Choroid plexus epithelial cell (primary cell): ENCODE measurements around the gene CCDC136.

Experiments
- DNase-seq: peaks from one replicate; pipeline ENCODE4 v3.0.0-alpha.2; 2010; ENCODE audit warnings: low read depth
- H3K4me3 ChIP-seq: 2 replicates; pipeline ENCODE4 v1.5.1; 2011; ENCODE audit warnings: low read depth, mild to moderate bottlenecking, control low read depth, low read length, moderate library complexity
- TF ChIP-seq, protein P1 (sequence below): conservative IDR thresholded peaks from 2 replicates; pipeline ENCODE4 v1.5.1; 2011; ENCODE audit warnings: low read depth, mild to moderate bottlenecking, control low read depth, inconsistent platforms, low read length, moderate library complexity

The CCDC136 gene

DNA sequence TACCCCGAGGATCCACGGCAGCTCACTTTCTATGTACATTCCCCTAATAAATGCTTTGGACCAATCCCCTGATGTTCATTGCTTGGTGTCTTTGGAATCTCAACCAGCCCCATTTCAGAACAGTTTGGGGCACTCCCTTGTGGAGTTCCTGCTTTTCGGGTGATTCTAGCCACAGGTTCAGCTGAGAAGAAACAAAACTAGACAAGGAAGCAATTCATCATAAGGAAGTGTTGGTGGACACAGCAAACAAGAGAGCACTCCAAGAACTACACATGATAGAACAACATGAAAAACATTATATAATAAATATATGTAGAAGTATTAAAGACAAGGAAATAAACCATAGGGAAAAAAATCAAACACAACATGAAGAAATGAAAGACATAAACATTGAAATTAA lies 6.0 kb upstream of the CCDC136 start:
- no peak for DNase-seq

DNA sequence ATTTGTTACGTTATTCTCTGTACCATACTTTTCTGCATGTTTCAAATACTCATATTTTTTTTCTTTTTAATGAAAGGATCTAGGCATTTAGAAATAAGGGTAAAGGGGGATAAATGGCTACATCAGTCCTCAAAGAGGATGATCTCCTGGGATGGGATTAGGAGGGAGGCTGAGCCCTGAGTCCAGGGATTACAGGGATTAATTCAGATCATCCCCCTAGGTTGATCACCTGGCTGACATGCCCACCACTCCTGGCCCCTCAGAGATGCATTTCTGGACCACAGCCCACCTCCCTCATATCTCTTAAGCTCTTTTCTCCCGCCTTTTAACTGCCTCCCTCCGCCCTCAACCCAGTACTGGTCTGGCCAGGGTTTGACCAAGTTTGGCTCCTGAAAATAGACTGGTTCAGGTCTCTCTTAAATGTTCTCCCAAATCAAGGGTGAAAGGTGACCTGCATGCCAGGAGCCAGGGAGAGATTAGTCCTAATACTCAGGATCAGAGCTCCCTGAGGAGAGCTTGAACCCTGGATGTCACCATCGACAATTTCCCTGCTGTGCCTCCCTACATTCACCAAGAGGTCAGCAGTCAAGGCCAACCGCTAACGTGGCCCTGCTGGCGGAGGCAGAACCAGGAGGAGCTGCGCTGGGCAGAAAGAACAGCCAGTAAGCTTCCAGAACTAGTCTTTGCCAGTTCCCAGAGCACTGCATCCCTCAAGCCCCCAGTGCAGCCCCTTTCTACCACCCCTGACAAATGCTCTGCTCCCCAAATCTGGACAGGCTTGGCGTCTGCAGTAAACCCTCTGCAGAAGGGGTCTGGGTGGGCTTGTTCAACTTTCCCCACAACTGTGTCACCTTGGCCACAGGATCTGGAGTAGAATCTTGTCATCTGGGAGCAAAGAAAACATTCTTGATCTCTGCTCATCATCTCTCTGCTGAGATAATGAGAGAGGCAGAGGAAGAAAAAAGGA lies 3.0 kb upstream of the CCDC136 start:
- TF ChIP-seq, protein P1, sequence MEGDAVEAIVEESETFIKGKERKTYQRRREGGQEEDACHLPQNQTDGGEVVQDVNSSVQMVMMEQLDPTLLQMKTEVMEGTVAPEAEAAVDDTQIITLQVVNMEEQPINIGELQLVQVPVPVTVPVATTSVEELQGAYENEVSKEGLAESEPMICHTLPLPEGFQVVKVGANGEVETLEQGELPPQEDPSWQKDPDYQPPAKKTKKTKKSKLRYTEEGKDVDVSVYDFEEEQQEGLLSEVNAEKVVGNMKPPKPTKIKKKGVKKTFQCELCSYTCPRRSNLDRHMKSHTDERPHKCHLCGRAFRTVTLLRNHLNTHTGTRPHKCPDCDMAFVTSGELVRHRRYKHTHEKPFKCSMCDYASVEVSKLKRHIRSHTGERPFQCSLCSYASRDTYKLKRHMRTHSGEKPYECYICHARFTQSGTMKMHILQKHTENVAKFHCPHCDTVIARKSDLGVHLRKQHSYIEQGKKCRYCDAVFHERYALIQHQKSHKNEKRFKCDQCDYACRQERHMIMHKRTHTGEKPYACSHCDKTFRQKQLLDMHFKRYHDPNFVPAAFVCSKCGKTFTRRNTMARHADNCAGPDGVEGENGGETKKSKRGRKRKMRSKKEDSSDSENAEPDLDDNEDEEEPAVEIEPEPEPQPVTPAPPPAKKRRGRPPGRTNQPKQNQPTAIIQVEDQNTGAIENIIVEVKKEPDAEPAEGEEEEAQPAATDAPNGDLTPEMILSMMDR: no peak
- DNase-seq: no peak
- H3K4me3 ChIP-seq: no peak overlapping the region

More for the DNA sequence above, 6.0 kb upstream of the CCDC136 start:
- no peak overlapping the region for H3K4me3 ChIP-seq
- TF ChIP-seq, protein P1: no peak

DNA sequence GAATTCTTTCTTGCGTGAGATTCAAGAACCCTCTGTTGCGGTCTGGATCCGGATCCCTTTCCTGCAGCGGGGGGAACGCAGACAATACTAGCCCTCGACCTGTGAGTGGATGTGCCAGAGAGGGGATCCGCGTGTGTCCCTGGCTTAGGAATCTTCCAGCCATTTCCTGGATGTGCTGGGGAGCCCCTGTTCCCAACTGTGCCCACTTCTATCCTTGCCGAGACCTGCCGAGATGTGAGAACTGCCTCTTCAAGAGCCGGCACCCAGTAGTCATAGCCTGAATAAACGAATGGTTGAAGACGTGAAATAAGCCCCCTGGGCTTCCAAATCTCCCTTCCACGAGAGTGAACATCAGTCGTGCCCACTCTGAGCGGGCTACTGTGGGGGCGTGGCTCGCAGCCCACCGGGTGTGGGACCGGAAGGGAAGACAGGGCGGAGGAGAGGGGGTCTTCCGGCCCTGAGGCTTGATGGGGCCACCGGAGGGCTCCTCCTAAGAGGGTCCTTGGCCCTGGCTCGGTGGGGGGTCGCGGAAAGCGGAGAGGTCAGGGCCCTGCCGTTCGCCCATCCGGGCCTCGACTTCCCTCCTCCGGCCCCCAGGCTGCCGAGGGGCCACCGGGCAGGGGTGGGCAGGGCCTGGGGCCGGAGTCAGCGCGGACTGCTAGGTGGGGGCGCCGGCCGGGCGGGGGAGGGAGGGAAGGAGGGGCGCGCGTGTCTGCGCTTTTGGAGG lies 1.3 kb upstream of the CCDC136 start:
- TF ChIP-seq, protein P1: no peak
- DNase-seq: no peak
- H3K4me3 ChIP-seq: peak overlapping the region; percentile 69

DNA sequence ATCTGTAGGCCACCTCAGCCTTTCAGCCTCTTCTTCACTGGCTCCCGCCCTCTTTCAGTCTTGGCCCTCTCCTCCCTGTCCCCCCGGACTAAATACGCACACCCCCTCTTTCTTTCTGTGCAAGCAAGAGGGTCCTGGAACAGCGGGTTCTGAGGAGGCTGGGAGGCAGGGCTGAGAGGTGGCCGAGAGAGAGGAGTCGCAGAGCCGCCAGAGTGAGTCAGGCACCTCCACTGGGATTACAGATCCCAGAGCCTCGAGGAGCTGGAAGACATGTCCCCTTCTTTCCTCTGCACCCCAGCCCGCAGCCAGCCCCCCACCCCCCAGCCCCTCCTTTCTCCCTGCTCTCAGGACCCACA lies 182 bp downstream of the CCDC136 start:
- TF ChIP-seq, protein P1: no peak

DNA sequence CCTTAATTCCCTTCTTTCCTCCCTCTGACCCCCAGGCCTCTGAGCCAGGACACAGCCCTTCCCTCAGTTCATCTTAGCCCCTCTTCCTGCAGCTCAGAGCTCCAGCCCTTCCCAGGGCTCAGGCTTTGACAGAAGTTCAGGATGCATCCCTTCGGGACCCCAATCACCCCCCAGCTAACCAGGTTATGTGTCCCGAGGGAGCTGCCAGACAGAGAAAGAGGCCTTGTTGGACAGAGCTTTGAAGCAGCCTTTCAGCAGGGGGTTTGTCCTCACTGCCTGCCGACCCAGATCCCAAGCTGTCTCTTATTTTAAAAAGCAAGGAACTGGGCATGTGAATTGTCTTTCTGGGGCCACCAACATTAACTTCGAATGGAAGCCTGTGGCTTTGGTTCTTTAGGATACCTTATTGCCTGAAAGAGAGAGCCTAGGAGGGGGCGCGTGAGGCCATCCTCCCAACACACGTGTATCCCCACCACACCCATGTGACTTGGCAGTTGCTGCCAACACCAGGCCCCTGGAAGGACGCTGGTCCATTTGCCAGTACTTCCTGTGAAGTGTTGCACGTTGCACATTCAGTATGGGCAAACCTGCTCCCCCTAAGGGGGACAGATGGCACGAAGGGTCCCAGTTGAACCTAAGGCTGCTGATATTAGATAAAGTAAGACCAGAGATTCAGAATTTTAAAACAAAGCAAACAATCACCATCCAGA lies 858 bp downstream of the CCDC136 start:
- H3K4me3 ChIP-seq: no peak overlapping the region
- TF ChIP-seq, protein P1: no peak
- DNase-seq: no peak

More for the DNA sequence above, 182 bp downstream of the CCDC136 start:
- DNase-seq: no peak
- peak overlapping the region; percentile 69 for H3K4me3 ChIP-seq

DNA sequence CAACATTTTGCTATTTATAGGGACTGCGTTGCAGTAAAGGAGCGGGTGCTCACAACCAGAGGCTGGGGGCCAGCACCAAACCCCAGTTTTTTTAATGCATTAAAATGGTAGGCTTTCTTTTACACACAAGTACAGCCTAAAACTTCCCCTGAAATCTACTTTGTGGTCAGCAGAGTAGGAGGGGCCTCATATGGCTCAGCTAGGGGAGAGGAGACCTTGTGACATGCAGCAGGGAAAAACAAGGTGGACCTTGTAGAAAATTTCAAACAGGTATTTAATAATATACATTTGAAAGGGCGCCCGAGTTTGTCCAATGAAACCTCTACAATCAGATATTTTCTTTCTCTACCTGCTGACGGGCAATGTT lies 1.4 kb downstream of the CCDC136 start:
- TF ChIP-seq, protein P1: no peak
- DNase-seq: no peak
- H3K4me3 ChIP-seq: no peak overlapping the region
